K562 (cell line): ENCODE results near the gene DCLK3. TPM values are rescaled to one million over a fixed set of nuclear protein-coding genes. Genes with fewer than 3 reads are reported as not detected.

Experiments
- ATAC-seq: fragments of 200-7000 bp; cut with Tn5 transposase; 3 replicates; pipeline ENCODE4 v1.9.1; 2020; ENCODE audit warnings: moderate library complexity
- BruUV-seq: library from RNA; stranded (reverse); fragments of 400-500 nt; replicated peaks from 2 replicates; lab custom pipeline; 2021; lab: Mats Ljungman, UMichigan
- CTCF ChIA-PET: fragments of 300-600 bp; formaldehyde crosslinking; extraction: SDS; loops from one replicate; lab custom pipeline; 2021; ENCODE audit warnings: low intra/inter-chr PET ratio; lab: Yijun Ruan, JAX
- POLR2A ChIA-PET: fragments of 300-600, 350-650 bp; sonication (Branson Sonifier 250); formaldehyde crosslinking; extraction: SDS; loops from one replicate; lab custom pipeline; 2021; ENCODE audit warnings: antibody characterized with exemption, inconsistent platforms; lab: Yijun Ruan, JAX
- DNase-seq, 4 experiments: peaks; one replicate each; pipeline versions ENCODE4 v3.0.0 to v3.0.0-alpha.2; 2011 to 2018; ENCODE audit warnings: low spot score in 3 of 4, mixed read lengths in 3 of 4; ENCODE audit errors: extremely low read depth in 1 of 4
- FAIRE-seq: peaks from 2 replicates; lab custom pipeline; 2011; peaks lifted over from hg19 to GRCh38; lab: Jason Lieb, UNC
- H2AFZ ChIP-seq: 2 replicates; pipeline ENCODE4 v1.6.0; 2011; ENCODE audit warnings: low read depth, low read length, control low read depth, inconsistent platforms
- H3K27ac ChIP-seq: fragments of 200-600 bp; 3 replicates; pipeline ENCODE4 v1.8.0; 2011; ENCODE audit warnings: low read depth, mild to moderate bottlenecking, control low read depth, inconsistent platforms, low read length, moderate library complexity, mixed read lengths; ENCODE audit errors: extremely low read depth
- H3K27me3 ChIP-seq, 2 experiments: fragments of 300-600 bp in 1 of 2; 2 replicates in 1 of 2; 3 replicates in 1 of 2; pipeline versions ENCODE4 v1.6.0 to v1.8.0; 2011; ENCODE audit warnings: inconsistent platforms in 2 of 2, low read length in 2 of 2, mild to moderate bottlenecking in 1 of 2, mixed read lengths in 1 of 2, moderate library complexity in 1 of 2; ENCODE audit not compliant: control insufficient read depth in 2 of 2, insufficient read depth in 2 of 2
- H3K36me3 ChIP-seq: fragments of 300-600 bp; 3 replicates; pipeline ENCODE4 v1.8.0; 2011; ENCODE audit warnings: mild to moderate bottlenecking, low read length, inconsistent platforms; ENCODE audit not compliant: control insufficient read depth, insufficient read depth
- H3K4me1 ChIP-seq, 2 experiments: fragments of 200-600 bp in 1 of 2; replicated peaks in 1 of 2; 2 replicates in 1 of 2; 3 replicates in 1 of 2; pipeline versions ENCODE4 v1.5.1 to v1.8.0; 2011; ENCODE audit warnings: inconsistent platforms in 2 of 2, low read length in 2 of 2, mild to moderate bottlenecking in 1 of 2, mixed read lengths in 1 of 2, moderate library complexity in 1 of 2; ENCODE audit not compliant: control insufficient read depth in 2 of 2, insufficient read depth in 2 of 2
- H3K4me2 ChIP-seq: 2 replicates; pipeline ENCODE4 v1.6.1; 2011; ENCODE audit warnings: low read length, control low read depth, inconsistent platforms, mixed read lengths; ENCODE audit not compliant: insufficient read depth
- H3K4me3 ChIP-seq: fragments of 200-600 bp; sonication (generic), shearing (Covaris generic); 2 replicates; pipeline ENCODE4 v1.5.1; 2016; ENCODE audit warnings: control low read depth, inconsistent platforms
- H3K79me2 ChIP-seq: fragments of 200-600 bp; 3 replicates; pipeline ENCODE4 v1.8.0; 2011; ENCODE audit warnings: low read length, inconsistent platforms; ENCODE audit not compliant: control insufficient read depth, insufficient read depth
- H3K9ac ChIP-seq, 2 experiments: 2 replicates each; pipeline versions ENCODE4 v1.6.0 to v1.6.1; 2011; ENCODE audit warnings: low read depth in 2 of 2, low read length in 2 of 2, control low read depth in 1 of 2, inconsistent platforms in 1 of 2, mild to moderate bottlenecking in 1 of 2, mixed read lengths in 1 of 2; ENCODE audit not compliant: insufficient read depth in 1 of 2
- H3K9me1 ChIP-seq: one replicate; pipeline ENCODE4 v1.6.0; 2011; ENCODE audit warnings: inconsistent platforms, mild to moderate bottlenecking, low read length, moderate library complexity; ENCODE audit not compliant: control insufficient read depth, insufficient read depth
- H3K9me3 ChIP-seq: replicated peaks from 2 replicates; pipeline ENCODE4 v1.5.1; 2011; ENCODE audit warnings: low read depth, low read length, inconsistent platforms; ENCODE audit not compliant: control insufficient read depth, insufficient read depth
- H4K20me1 ChIP-seq: replicated peaks from 2 replicates; pipeline ENCODE4 v1.6.1; 2011; ENCODE audit warnings: low read length, inconsistent platforms, mixed read lengths; ENCODE audit not compliant: control insufficient read depth, insufficient read depth
- FOSL1 ChIP-seq: fragments of 200-800 bp; sonication (Bioruptor generic); conservative IDR thresholded peaks from 2 replicates; pipeline ENCODE4 v1.6.1; 2016; ENCODE audit warnings: missing genetic modification characterization, missing compliant biosample characterization
- NUFIP1 ChIP-seq: fragments of 450-650 bp; IDR thresholded peaks from 2 replicates; pipeline ENCODE4 v1.6.1; 2018; ENCODE audit not compliant: partially characterized antibody
- RAD21 ChIP-seq, 2 experiments: fragments of 250-450 bp in 1 of 2; fragments of 450-650 bp in 1 of 2; sonication (Bioruptor Pico) in 1 of 2; formaldehyde crosslinking in 1 of 2; IDR thresholded peaks in 1 of 2; conservative IDR thresholded peaks in 1 of 2; 2 replicates each; pipeline versions ENCODE4 v1.4.0 to v1.8.0; 2020 to 2022; ENCODE audit warnings: mild to moderate bottlenecking in 2 of 2, moderate library complexity in 1 of 2
- SMC3 ChIP-seq: conservative IDR thresholded peaks from 2 replicates; pipeline ENCODE4 v1.6.1; 2011; ENCODE audit warnings: low read depth, low read length, improper control_type of control experiment; ENCODE audit not compliant: insufficient read depth
- WGBS: fragments of 100-300 bp; shearing (Covaris generic); methylation state at CpG from one replicate; pipeline ENCODE4 v1.1.6; 2016; ENCODE audit warnings: low coverage, mixed read lengths; ENCODE audit not compliant: insufficient coverage; ENCODE audit errors: missing lambda C conversion rate; 5-methylcytosine and 5-hydroxymethylcytosine counted together
- in situ Hi-C: fragments of 300-500 bp; cut with MboI; formaldehyde crosslinking; loops from 4 replicates; pipeline ENCODE4 v1.15.0; 2018; ENCODE audit warnings: inconsistent platforms, mixed read lengths
- intact Hi-C: fragments of 100-400 bp; cut with micrococcal nuclease; formaldehyde crosslinking; loops from 2 replicates; pipeline ENCODE4 v1.14.2; 2022
- polyA plus RNA-seq, 8 experiments: library from polyadenylated mRNA; depleted of rRNA in 4 of 8; stranded (reverse) in 5 of 8; unstranded in 3 of 8; fragments of >200 nt; fragmentation: Nextera tagmentation in 2 of 8; fragmentation: Illumina TruSeq in 1 of 8; extraction: Ambion mirVana in 2 of 8; extraction: Trizol in 1 of 8; gene quantifications; 2 replicates each; pipeline versions ENCODE4 v1.2.1 to v1.2.3, GENCODE V29; 2011 to 2014; ENCODE audit warnings: inconsistent platforms in 1 of 8, missing spikeins in 1 of 8
- total RNA-seq, 7 experiments: library from RNA; depleted of rRNA in 6 of 7; stranded (reverse); fragments of >200 nt in 6 of 7; fragmentation: Illumina TruSeq in 2 of 7; extraction: Trizol in 2 of 7; gene quantifications; 2 replicates each; pipeline versions ENCODE4 v1.2.1 to v1.2.3, GENCODE V29; 2011 to 2021; ENCODE audit warnings: low replicate concordance in 1 of 7
- TF ChIP-seq, protein P1 (sequence below): fragments of 250-450 bp; sonication (Bioruptor Pico); IDR thresholded peaks from 2 replicates; pipeline ENCODE4 v1.8.0; 2021; ENCODE audit warnings: borderline replicate concordance, mild to moderate bottlenecking, moderate library complexity; ENCODE audit not compliant: poor library complexity, severe bottlenecking
- TF ChIP-seq, protein P2 (sequence below), 2 experiments: fragments of 450-650 bp; formaldehyde crosslinking in 1 of 2; IDR thresholded peaks; 2 replicates each; pipeline versions ENCODE4 v1.4.0 to v1.6.1; 2014 to 2020; ENCODE audit warnings: mild to moderate bottlenecking in 2 of 2, borderline replicate concordance in 1 of 2, low read depth in 1 of 2
- TF ChIP-seq, protein P3 (sequence below), 3 experiments: IDR thresholded peaks in 2 of 3; conservative IDR thresholded peaks in 1 of 3; 2 replicates each; pipeline ENCODE4 v1.5.1; 2011 to 2012; ENCODE audit warnings: low read length in 3 of 3, mild to moderate bottlenecking in 3 of 3, control low read depth in 2 of 3, improper control_type of control experiment in 1 of 3, inconsistent platforms in 1 of 3, low read depth in 1 of 3, mixed read lengths in 1 of 3, moderate library complexity in 1 of 3; ENCODE audit not compliant: insufficient read depth in 2 of 3

Gene DCLK3
- total and polyA plus RNA-seq, 9 of the 15 experiments (the other 6 are each of a cell fraction or from before 2014, with no cell fraction given), result not detected

DNA sequence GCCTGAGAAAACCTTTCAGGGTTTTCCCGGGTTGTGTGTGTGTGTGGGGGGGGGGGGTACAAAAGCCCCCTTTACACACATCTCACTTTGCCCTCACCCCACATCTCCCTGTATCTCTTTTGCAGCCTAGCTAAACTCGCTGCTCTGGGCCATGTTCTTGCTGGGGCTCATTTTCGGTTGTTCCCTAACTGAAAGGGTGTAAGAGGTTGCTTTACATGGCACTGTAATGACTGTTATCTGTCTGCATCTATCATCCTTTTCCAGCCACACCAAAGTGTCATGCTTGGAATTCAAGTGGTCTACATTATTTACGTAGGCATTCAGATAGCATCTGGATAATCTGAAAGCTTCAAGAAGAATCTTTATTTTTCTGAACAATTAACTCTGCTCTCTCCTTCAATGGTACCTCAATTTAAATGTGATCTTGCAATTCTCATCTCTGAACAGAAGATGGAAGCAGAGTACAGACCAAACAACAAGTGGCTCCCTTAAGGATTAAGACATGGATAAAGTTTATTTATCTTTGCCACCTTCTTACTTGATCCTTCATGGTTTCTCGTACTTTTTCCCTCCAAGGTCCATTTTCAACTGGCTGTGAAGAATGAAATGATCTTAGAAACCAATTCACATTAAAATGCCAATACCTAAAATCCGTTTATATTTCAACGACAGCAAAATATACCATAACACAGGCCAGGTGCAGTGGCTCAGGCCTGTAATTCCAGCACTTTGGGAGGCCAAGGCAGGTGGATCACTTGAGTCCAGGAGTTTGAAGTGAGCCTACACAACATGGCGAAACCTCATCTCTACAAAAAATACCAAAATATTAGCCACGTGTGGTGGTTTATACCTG, 34.9 kb downstream of the DCLK3 start:
- FAIRE-seq (peak; percentile 84), DNase-seq (peak; percentile 43 to 58 (median 52)), ATAC-seq (peak; percentile 86)
- 6% methylated on average over 9 of the region's 9 CpGs for WGBS
- CTCF ChIA-PET, result interaction anchor here (0.6 to 2.0 kb wide), 8 partner anchors 139 to 1305 kb away, joined by 3 to 19 read pairs (median 3); no protein-coding TSS in a partner anchor
- Histone ChIP-seq H3K4me3 (no peak overlapping the region), H2AFZ (no peak overlapping the region), H3K79me2 (no peaks in the 10 kb centered on the region), H3K9me1 (no peaks in the 10 kb centered on the region), H3K4me2 (no peak overlapping the region), H3K9ac (no peak overlapping the region), H3K4me1 (peaks cover 0 to 6% of the 10 kb centered on the region in 2 experiments; a peak in 2 of 5 replicates), H4K20me1 (0 out of 2 replicates have a peak, but pooled peaks cover 3% of the 10 kb centered on the region), H3K27me3 (peaks cover 0 to 16% of the 10 kb centered on the region in 2 experiments; a peak in 4 of 5 replicates), H3K9me3 (no peaks in the 10 kb centered on the region), H3K36me3 (no peaks in the 10 kb centered on the region), H3K27ac (no peak overlapping the region)
- POLR2A ChIA-PET, result interaction anchor here (0.6 kb wide), 1 partner anchor 138 kb away, joined by 5 read pairs; no protein-coding TSS in a partner anchor
- intact Hi-C loops (loop anchor here (1.0 to 5.0 kb wide), 4 partner anchors 140 to 1238 kb away; no protein-coding TSS in a partner anchor), in situ Hi-C loops (loop anchor here (10.0 to 25.0 kb wide), 3 partner anchors 133 to 485 kb away; no protein-coding TSS in a partner anchor)
- no TSS peak for BruUV-seq
- TF ChIP-seq, protein P1, sequence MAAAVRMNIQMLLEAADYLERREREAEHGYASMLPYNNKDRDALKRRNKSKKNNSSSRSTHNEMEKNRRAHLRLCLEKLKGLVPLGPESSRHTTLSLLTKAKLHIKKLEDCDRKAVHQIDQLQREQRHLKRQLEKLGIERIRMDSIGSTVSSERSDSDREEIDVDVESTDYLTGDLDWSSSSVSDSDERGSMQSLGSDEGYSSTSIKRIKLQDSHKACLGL (CRISPR knock-in tag), result no peak
- TF ChIP-seq RAD21 (CRISPR knock-in tag; conservative IDR thresholded peaks at IDR 0.05 in 1 of 2, IDR thresholded peaks at IDR 0.05 in 1 of 2), result peak; percentile 97
- no peak for TF ChIP-seq NUFIP1
- TF ChIP-seq, protein P2, sequence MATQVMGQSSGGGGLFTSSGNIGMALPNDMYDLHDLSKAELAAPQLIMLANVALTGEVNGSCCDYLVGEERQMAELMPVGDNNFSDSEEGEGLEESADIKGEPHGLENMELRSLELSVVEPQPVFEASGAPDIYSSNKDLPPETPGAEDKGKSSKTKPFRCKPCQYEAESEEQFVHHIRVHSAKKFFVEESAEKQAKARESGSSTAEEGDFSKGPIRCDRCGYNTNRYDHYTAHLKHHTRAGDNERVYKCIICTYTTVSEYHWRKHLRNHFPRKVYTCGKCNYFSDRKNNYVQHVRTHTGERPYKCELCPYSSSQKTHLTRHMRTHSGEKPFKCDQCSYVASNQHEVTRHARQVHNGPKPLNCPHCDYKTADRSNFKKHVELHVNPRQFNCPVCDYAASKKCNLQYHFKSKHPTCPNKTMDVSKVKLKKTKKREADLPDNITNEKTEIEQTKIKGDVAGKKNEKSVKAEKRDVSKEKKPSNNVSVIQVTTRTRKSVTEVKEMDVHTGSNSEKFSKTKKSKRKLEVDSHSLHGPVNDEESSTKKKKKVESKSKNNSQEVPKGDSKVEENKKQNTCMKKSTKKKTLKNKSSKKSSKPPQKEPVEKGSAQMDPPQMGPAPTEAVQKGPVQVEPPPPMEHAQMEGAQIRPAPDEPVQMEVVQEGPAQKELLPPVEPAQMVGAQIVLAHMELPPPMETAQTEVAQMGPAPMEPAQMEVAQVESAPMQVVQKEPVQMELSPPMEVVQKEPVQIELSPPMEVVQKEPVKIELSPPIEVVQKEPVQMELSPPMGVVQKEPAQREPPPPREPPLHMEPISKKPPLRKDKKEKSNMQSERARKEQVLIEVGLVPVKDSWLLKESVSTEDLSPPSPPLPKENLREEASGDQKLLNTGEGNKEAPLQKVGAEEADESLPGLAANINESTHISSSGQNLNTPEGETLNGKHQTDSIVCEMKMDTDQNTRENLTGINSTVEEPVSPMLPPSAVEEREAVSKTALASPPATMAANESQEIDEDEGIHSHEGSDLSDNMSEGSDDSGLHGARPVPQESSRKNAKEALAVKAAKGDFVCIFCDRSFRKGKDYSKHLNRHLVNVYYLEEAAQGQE (IDR thresholded peaks at IDR 0.05; ENCODE audit: borderline replicate concordance), result peak; percentile 77; the same call in 1 of the 2 replicates
- TF ChIP-seq, protein P2 (CRISPR knock-in tag; IDR thresholded peaks at IDR 0.05; ENCODE audit: low read depth), result no peak
- peak; percentile 64 for TF ChIP-seq SMC3
- 0 out of 2 replicates have a peak, but pooled peaks have one; percentile 15 for TF ChIP-seq FOSL1 (tag)
- TF ChIP-seq, protein P3, sequence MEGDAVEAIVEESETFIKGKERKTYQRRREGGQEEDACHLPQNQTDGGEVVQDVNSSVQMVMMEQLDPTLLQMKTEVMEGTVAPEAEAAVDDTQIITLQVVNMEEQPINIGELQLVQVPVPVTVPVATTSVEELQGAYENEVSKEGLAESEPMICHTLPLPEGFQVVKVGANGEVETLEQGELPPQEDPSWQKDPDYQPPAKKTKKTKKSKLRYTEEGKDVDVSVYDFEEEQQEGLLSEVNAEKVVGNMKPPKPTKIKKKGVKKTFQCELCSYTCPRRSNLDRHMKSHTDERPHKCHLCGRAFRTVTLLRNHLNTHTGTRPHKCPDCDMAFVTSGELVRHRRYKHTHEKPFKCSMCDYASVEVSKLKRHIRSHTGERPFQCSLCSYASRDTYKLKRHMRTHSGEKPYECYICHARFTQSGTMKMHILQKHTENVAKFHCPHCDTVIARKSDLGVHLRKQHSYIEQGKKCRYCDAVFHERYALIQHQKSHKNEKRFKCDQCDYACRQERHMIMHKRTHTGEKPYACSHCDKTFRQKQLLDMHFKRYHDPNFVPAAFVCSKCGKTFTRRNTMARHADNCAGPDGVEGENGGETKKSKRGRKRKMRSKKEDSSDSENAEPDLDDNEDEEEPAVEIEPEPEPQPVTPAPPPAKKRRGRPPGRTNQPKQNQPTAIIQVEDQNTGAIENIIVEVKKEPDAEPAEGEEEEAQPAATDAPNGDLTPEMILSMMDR (IDR thresholded peaks at IDR 0.05 in 2 of 3, conservative IDR thresholded peaks at IDR 0.05 in 1 of 3; ENCODE audit: insufficient read depth in 2 of 3, low read depth in 1 of 3, low read length in 3 of 3), result peak; percentile 51 to 94 (median 79); a peak in 5 of 6 replicates
